Adrenal gland (tissue), 12 donors: ENCODE results near the gene SYNDIG1. TPM values are rescaled to one million over a fixed set of nuclear protein-coding genes. Genes with fewer than 3 reads are reported as not detected.

ENCODE experiments used
- DNase-seq, 7 donors: peaks; one replicate each; pipeline ENCODE4 v3.0.0-alpha.2; 2019 to 2020
- H3K27ac ChIP-seq, 5 donors: fragments of 200-600 bp; sonication (generic) in 4 of 5; 1 replicate in 3 of 5; 2 replicates in 2 of 5; pipeline versions ENCODE4 v1.5.1 to v1.8.0; 2016 to 2020; ENCODE audit warnings: mild to moderate bottlenecking in 1 of 5
- H3K27me3 ChIP-seq: fragments of 200-600 bp; 2 replicates; pipeline ENCODE4 v1.8.0; 2021
- H3K36me3 ChIP-seq, 2 donors: fragments of 200-600 bp; replicated peaks in 1 of 2; 1 replicate in 1 of 2; 2 replicates in 1 of 2; pipeline versions ENCODE4 v1.5.1 to v1.8.0; 2018 to 2022
- H3K4me1 ChIP-seq, 2 donors: fragments of 200-600 bp; replicated peaks in 1 of 2; 1 replicate in 1 of 2; 2 replicates in 1 of 2; pipeline versions ENCODE4 v1.5.1 to v1.8.0; 2018 to 2021
- H3K4me3 ChIP-seq, 4 donors: fragments of 200-600 bp; sonication (generic) in 3 of 4; one replicate each; pipeline ENCODE4 v1.5.1; 2016 to 2018
- H3K9me3 ChIP-seq, 3 donors: fragments of 200-600 bp; sonication (generic) in 1 of 3; replicated peaks in 1 of 3; 1 replicate in 2 of 3; 2 replicates in 1 of 3; pipeline versions ENCODE4 v1.5.1 to v1.8.0; 2016 to 2021
- POLR2A ChIP-seq, 2 donors: fragments of 450-650 bp; IDR thresholded peaks; one replicate each; pipeline ENCODE4 v1.6.1; 2017; ENCODE audit warnings: antibody characterized with exemption in 2 of 2, mild to moderate bottlenecking in 2 of 2, moderate library complexity in 1 of 2
- WGBS, 4 donors: extraction: QIAGEN DNeasy Blood & Tissue Kit in 2 of 4; methylation state at CpG; one replicate each; pipeline versions ENCODE4 v1.1.5 to v1.1.7; 2013 to 2017; 5-methylcytosine and 5-hydroxymethylcytosine counted together
- intact Hi-C, 2 donors: fragments of 100-400 bp; cut with DNase I; formaldehyde crosslinking; loops; one replicate each; pipeline versions ENCODE4 v1.14.1 to v1.15.0; 2022 to 2023
- polyA plus RNA-seq, 3 donors: library from polyadenylated mRNA; stranded (reverse); fragments of 200-250 nt in 2 of 3; fragments of 350-450 nt in 1 of 3; fragmentation: Illumina TruSeq in 1 of 3; extraction: RNeasy Lipid Tissue Mini Kit (QIAGEN cat#74804) in 1 of 3; gene quantifications; one replicate each; pipeline ENCODE4 v1.2.3, GENCODE V29; 2013 to 2014
- total RNA-seq, 9 donors: library from RNA; depleted of rRNA in 4 of 9; stranded (reverse); fragments of >200 nt in 4 of 9; fragments of 120-200 nt in 1 of 9; fragmentation: NEBNext Ultra II Directional in 1 of 9; extraction: Animal tissue kit (Norgen Biotek cat#: 25700) in 1 of 9; gene quantifications; one replicate each; pipeline versions ENCODE4 v1.1.0 to v1.2.4, GENCODE V29; 2013 to 2023
- TF ChIP-seq, protein P1 (sequence below), 6 experiments: fragments of 450-650 bp in 4 of 6; fragments of 200-600 bp in 2 of 6; sonication (generic) in 1 of 6; IDR thresholded peaks; 1 replicate in 5 of 6; 2 replicates in 1 of 6; pipeline versions ENCODE4 v1.5.1 to v1.8.0; 2016 to 2021; ENCODE audit warnings: antibody characterized with exemption in 6 of 6, mild to moderate bottlenecking in 2 of 6, moderate library complexity in 1 of 6
- donor health status: healthy with polysubstance abuse.
- donor health status: Bipolar disorder and iron deficiency.
- donor health status: DM: yes; HTN: yes; CAD: no.
- donor health status: DM: no; HTN: no; CAD: no.
- donor health status: DM: no; HTN: no; CAD: no.
- donor health status: DM: yes; HTN: yes; CAD: no.

Gene SYNDIG1
- total and polyA plus RNA-seq, 12 donors, result 0.26 to 3.6 (median 0.76) TPM

DNA sequence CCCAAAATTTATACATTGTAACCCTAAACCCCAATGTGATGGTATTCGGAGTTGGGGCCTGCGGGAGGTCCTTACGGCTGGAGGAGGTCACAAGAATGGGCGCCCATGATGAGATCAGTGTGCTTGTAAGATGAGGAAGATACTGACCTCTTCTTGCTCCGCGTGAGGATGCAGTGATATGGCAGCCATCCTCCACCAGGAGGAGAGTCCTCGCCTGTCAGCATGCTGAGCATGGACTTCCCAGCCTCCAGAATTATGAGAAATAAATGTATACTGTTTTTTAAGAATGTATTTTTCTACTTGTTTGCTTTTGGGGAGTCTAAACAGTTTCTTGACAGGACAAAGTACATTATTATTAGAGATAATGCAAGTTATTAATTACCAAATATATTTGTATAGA is 8.7 kb upstream of the SYNDIG1 start:
- Histone ChIP-seq H3K4me1 (no peaks in the 10 kb centered on the region), H3K27me3 (no peaks in the 10 kb centered on the region), H3K36me3 (no peaks in the 10 kb centered on the region), H3K27ac (no peak overlapping the region), H3K4me3 (no peak overlapping the region), H3K9me3 (no peaks in the 10 kb centered on the region)
- WGBS, 4 donors, result 84 to 97% (median 89%) methylated on average over 6 to 7 of the region's 7 CpGs
- intact Hi-C loops, result no loop called here
- TF ChIP-seq POLR2A (IDR thresholded peaks at IDR 0.05), result no peak
- TF ChIP-seq, protein P1, sequence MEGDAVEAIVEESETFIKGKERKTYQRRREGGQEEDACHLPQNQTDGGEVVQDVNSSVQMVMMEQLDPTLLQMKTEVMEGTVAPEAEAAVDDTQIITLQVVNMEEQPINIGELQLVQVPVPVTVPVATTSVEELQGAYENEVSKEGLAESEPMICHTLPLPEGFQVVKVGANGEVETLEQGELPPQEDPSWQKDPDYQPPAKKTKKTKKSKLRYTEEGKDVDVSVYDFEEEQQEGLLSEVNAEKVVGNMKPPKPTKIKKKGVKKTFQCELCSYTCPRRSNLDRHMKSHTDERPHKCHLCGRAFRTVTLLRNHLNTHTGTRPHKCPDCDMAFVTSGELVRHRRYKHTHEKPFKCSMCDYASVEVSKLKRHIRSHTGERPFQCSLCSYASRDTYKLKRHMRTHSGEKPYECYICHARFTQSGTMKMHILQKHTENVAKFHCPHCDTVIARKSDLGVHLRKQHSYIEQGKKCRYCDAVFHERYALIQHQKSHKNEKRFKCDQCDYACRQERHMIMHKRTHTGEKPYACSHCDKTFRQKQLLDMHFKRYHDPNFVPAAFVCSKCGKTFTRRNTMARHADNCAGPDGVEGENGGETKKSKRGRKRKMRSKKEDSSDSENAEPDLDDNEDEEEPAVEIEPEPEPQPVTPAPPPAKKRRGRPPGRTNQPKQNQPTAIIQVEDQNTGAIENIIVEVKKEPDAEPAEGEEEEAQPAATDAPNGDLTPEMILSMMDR (IDR thresholded peaks at IDR 0.05), result no peak
- DNase-seq, result no peak

DNA sequence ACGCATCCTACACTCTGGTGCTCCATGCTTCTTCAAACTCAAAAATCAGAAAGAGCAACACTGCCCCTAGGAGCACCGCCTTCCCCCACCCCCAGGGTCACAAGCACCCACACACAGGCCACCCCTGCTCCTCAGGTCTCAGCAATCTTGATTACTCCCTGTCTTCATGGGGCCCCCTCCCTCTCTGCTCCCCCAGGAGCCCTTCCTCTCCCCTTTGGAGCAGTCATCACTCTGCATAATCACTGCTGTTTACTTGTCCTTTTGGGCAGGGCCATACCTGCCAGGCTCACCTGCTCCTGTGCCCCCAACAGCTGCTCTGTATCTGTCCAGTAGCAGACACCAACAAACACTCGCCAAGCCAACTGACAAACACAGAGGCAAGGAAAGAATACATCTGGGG is 7.6 kb upstream of the SYNDIG1 start:
- no peaks in the 10 kb centered on the region for H3K9me3 ChIP-seq
- H3K27me3 ChIP-seq, result no peaks in the 10 kb centered on the region
- 87 to 95% (median 89%) methylated on average over 3 of the region's 3 CpGs for WGBS, 4 donors
- no peaks in the 10 kb centered on the region for H3K4me1 ChIP-seq
- no peak overlapping the region for H3K27ac ChIP-seq
- H3K4me3 ChIP-seq, result no peak overlapping the region
- DNase-seq, result no peak
- TF ChIP-seq POLR2A (IDR thresholded peaks at IDR 0.05), result no peak
- TF ChIP-seq, protein P1 (IDR thresholded peaks at IDR 0.05), result no peak
- no peaks in the 10 kb centered on the region for H3K36me3 ChIP-seq
- intact Hi-C loops, result no loop called here

DNA sequence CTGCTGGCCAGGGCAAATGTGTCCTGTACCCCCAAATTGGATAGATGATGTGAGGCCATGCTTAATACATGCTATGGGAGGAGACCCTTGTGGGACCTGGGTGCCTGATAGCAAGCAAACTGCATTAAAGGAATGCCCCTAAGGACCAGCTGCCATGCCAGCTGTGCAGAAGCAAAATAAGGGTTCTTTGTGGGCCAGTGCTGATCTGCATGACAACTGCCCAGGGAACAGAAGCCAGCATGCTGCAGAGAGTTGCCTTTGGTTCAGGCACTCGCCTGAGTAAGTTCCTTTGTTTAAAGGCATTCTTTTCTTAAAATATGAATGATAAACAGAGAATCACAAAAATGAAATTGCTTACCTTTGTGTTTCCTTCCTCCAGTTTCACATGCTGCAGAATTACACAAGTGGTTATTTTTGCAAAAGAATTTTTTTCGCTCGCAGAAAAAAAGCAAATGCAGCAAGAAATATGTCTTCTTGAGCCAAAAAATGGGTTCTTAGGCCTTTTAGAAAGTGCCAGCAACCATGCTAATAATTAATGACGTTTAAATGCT is 6.9 kb upstream of the SYNDIG1 start:
- TF ChIP-seq POLR2A (IDR thresholded peaks at IDR 0.05), result no peak
- TF ChIP-seq, protein P1 (IDR thresholded peaks at IDR 0.05), result no peak
- Histone ChIP-seq H3K4me3 (no peak overlapping the region), H3K27ac (no peak overlapping the region), H3K4me1 (no peaks in the 10 kb centered on the region), H3K9me3 (no peaks in the 10 kb centered on the region), H3K27me3 (no peaks in the 10 kb centered on the region), H3K36me3 (no peaks in the 10 kb centered on the region)
- 49 to 60% (median 55%) methylated on average over 4 of the region's 4 CpGs for WGBS, 4 donors
- DNase-seq, result no peak
- intact Hi-C loops, result no loop called here

DNA sequence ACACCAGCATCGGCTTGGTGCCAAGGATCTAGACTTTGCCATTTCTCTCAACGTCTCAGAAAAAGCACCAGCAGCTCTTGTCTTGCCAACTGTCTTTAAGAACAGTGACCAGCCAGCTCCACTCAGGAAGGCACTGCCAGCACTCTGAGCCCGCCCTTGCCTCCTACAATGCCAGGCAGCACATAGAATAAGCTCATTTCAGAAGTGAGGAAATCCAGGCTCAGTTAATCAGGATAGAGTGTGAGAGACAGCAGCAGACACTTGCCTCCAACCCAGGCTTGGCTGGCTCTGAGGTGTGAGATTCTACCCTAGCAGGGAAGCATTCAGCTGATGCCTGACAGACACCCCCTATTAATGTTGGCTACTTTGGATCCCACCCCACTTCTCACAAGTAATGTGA is 4.3 kb upstream of the SYNDIG1 start:
- H3K4me3 ChIP-seq, result no peak overlapping the region
- intact Hi-C loops, result no loop called here
- H3K9me3 ChIP-seq, result no peaks in the 10 kb centered on the region
- TF ChIP-seq POLR2A (IDR thresholded peaks at IDR 0.05), result no peak
- TF ChIP-seq, protein P1 (IDR thresholded peaks at IDR 0.05), result no peak
- H3K27me3 ChIP-seq, result peaks cover 17% of the 10 kb centered on the region
- no peaks in the 10 kb centered on the region for H3K4me1 ChIP-seq
- no peak overlapping the region for H3K27ac ChIP-seq
- 82 to 91% (median 83%) methylated on average over 2 to 3 of the region's 3 CpGs for WGBS, 4 donors
- no peak for DNase-seq
- no peaks in the 10 kb centered on the region for H3K36me3 ChIP-seq
